Measurements from ENCODE around the gene ARFGAP1. TPM values are rescaled to one million over a fixed set of nuclear protein-coding genes. Genes with fewer than 3 reads are reported as not detected.

ARFGAP1 gene
- total RNA-seq, 1 donor from 2014 or later = 93.6 TPM

DNA sequence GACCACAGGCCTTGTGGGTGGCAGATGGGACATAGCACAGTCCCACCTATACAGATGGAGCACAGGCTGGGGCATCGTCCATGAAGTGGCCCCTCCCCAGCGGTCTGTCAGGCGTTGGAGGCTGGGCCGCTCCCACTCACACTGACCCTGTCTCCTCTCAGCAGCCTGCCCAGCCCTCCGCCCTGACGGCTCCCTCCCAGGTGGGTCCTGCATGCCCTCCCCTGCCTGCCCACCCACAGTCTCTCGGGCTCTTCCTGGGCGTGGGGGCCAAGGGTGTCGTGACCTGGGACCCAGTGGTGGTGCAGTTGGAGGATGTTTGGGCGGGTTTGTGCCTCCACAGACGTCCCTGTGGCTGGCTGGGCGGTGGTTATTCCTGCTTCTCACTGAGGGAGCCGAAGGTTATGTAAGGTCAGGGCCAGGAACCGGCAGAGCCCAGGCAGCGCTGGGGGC, 42.7 kb downstream of the ARFGAP1 start:
- H3K27ac Mint-ChIP-seq (ENCODE audit: unreplicated experiment) = no peak overlapping the region
- H3K36me3 Mint-ChIP-seq (ENCODE audit: unreplicated experiment) = no peaks in the 10 kb centered on the region
- H3K27me3 Mint-ChIP-seq (ENCODE audit: unreplicated experiment) = peaks cover 8% of the 10 kb centered on the region
- H3K4me3 Mint-ChIP-seq (ENCODE audit: unreplicated experiment) = no peak overlapping the region
- H3K9me3 Mint-ChIP-seq (ENCODE audit: unreplicated experiment) = peaks cover 4% of the 10 kb centered on the region
- peaks cover 3% of the 10 kb centered on the region for H3K4me1 Mint-ChIP-seq (ENCODE audit: low read depth, unreplicated experiment)
- TF ChIP-seq, protein P1, sequence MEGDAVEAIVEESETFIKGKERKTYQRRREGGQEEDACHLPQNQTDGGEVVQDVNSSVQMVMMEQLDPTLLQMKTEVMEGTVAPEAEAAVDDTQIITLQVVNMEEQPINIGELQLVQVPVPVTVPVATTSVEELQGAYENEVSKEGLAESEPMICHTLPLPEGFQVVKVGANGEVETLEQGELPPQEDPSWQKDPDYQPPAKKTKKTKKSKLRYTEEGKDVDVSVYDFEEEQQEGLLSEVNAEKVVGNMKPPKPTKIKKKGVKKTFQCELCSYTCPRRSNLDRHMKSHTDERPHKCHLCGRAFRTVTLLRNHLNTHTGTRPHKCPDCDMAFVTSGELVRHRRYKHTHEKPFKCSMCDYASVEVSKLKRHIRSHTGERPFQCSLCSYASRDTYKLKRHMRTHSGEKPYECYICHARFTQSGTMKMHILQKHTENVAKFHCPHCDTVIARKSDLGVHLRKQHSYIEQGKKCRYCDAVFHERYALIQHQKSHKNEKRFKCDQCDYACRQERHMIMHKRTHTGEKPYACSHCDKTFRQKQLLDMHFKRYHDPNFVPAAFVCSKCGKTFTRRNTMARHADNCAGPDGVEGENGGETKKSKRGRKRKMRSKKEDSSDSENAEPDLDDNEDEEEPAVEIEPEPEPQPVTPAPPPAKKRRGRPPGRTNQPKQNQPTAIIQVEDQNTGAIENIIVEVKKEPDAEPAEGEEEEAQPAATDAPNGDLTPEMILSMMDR (IDR thresholded peaks at IDR 0.05; ENCODE audit: partially characterized antibody, unreplicated experiment) = no peak
- peak; percentile 33 for DNase-seq

- Mint-ChIP-seq H3K9me3 (ENCODE audit: unreplicated experiment) (peaks cover under 1% of the 10 kb centered on the region), H3K27me3 (ENCODE audit: unreplicated experiment) (peaks cover 4% of the 10 kb centered on the region), H3K4me1 (ENCODE audit: low read depth, unreplicated experiment) (no peaks in the 10 kb centered on the region), H3K36me3 (ENCODE audit: unreplicated experiment) (no peaks in the 10 kb centered on the region), H3K27ac (ENCODE audit: unreplicated experiment) (no peak overlapping the region), H3K4me3 (ENCODE audit: unreplicated experiment) (no peak overlapping the region)
- TF ChIP-seq, protein P1 (IDR thresholded peaks at IDR 0.05; ENCODE audit: partially characterized antibody, unreplicated experiment) = no peak
- DNase-seq = peak; percentile 22
These were observed 43.3 kb downstream of the ARFGAP1 start for GRCh38 chr20:63315731-63316491.

GRCh38 chr20:63316502-63316921, 43.9 kb downstream of the ARFGAP1 start:
- no peak for DNase-seq
- no peak overlapping the region for H3K27ac Mint-ChIP-seq (ENCODE audit: unreplicated experiment)
- H3K4me3 Mint-ChIP-seq (ENCODE audit: unreplicated experiment) = no peak overlapping the region
- peaks cover 4% of the 10 kb centered on the region for H3K27me3 Mint-ChIP-seq (ENCODE audit: unreplicated experiment)
- no peaks in the 10 kb centered on the region for H3K9me3 Mint-ChIP-seq (ENCODE audit: unreplicated experiment)
- no peaks in the 10 kb centered on the region for H3K36me3 Mint-ChIP-seq (ENCODE audit: unreplicated experiment)
- H3K4me1 Mint-ChIP-seq (ENCODE audit: low read depth, unreplicated experiment) = no peaks in the 10 kb centered on the region
- TF ChIP-seq, protein P1 (IDR thresholded peaks at IDR 0.05; ENCODE audit: partially characterized antibody, unreplicated experiment) = no peak

DNA sequence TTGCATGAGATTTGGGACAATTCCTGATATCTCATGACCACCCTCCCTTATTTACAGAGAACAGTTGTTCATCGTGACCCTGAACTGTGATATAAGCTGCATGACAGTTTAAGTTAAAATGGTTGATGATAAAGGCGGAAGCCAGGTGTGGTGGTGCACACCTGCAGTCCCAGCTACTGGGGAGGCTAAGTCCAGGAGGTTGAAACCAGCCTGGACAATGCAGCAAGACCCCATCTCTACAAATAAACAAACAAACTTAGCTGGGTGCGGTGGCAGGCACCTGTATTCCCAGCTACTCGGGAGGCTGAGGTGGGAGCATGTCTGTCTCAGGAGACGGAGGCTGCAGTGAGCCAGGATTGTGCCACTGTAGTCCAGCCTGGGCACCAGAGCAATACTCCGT, 44.4 kb downstream of the ARFGAP1 start:
- H3K4me3 Mint-ChIP-seq (ENCODE audit: unreplicated experiment) = no peak overlapping the region
- no peaks in the 10 kb centered on the region for H3K4me1 Mint-ChIP-seq (ENCODE audit: low read depth, unreplicated experiment)
- peaks cover 4% of the 10 kb centered on the region for H3K27me3 Mint-ChIP-seq (ENCODE audit: unreplicated experiment)
- H3K27ac Mint-ChIP-seq (ENCODE audit: unreplicated experiment) = no peak overlapping the region
- TF ChIP-seq, protein P1 (IDR thresholded peaks at IDR 0.05; ENCODE audit: partially characterized antibody, unreplicated experiment) = no peak
- no peaks in the 10 kb centered on the region for H3K9me3 Mint-ChIP-seq (ENCODE audit: unreplicated experiment)
- H3K36me3 Mint-ChIP-seq (ENCODE audit: unreplicated experiment) = no peaks in the 10 kb centered on the region
- no peak for DNase-seq

DNA sequence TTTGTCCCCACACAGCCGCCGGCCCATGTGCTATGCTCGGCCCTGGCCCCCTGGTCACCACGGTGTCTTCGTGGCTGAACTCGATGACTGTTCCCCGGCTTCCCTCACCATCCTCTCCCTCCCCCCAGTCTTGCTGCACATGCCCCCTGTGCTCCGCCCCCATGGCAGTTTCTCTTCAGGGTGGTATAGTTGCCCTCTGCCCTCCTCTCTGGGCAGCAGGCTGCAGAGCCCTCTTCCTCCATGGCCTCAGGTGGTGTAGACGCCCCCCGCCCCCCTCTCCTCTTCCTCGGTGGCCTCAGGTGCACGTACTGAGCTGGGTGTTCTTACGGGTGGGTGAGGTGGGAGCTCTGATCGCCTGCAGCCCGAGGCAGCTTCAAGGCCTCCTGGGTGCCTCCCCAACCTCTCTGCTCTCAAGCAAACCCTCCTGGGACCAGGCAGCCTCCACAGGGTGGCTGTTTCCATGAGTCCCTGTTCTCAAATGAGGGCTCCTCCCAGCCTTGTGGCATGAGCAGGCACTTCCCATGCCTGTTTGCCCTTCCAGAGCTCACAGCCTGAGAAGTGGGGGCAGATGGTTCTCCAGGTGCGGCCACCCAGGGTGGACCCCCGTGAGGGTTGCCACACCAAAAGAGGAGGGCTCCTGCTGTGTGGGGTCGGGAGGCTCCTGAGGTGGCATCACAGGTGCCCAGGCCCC, 45.1 kb downstream of the ARFGAP1 start:
- H3K9me3 Mint-ChIP-seq (ENCODE audit: unreplicated experiment) = no peaks in the 10 kb centered on the region
- H3K4me1 Mint-ChIP-seq (ENCODE audit: low read depth, unreplicated experiment) = no peaks in the 10 kb centered on the region
- TF ChIP-seq, protein P1 (IDR thresholded peaks at IDR 0.05; ENCODE audit: partially characterized antibody, unreplicated experiment) = no peak
- no peak overlapping the region for H3K4me3 Mint-ChIP-seq (ENCODE audit: unreplicated experiment)
- DNase-seq = peak; percentile 6
- no peaks in the 10 kb centered on the region for H3K36me3 Mint-ChIP-seq (ENCODE audit: unreplicated experiment)
- no peak overlapping the region for H3K27ac Mint-ChIP-seq (ENCODE audit: unreplicated experiment)
- H3K27me3 Mint-ChIP-seq (ENCODE audit: unreplicated experiment) = peaks cover 4% of the 10 kb centered on the region

All from glutamatergic neuron (in vitro differentiated cells).